Small intestine (tissue), 7 donors: ENCODE results near the gene IL18RAP. TPM values are rescaled to one million over a fixed set of nuclear protein-coding genes. Genes with fewer than 3 reads are reported as not detected.

Source experiments
- DNase-seq, 2 donors: peaks; one replicate each; pipeline versions ENCODE4 v3.0.0 to v3.0.0-alpha.2; 2013
- FAIRE-seq: peaks from 2 replicates; lab custom pipeline; 2012; peaks lifted over from hg19 to GRCh38; lab: Jason Lieb, UNC
- H3K27ac ChIP-seq, 3 donors: one replicate each; pipeline ENCODE4 v1.5.1; 2013; ENCODE audit warnings: low read length in 2 of 3, mild to moderate bottlenecking in 2 of 3, control low read depth in 1 of 3, inconsistent platforms in 1 of 3, low read depth in 1 of 3, moderate library complexity in 1 of 3
- H3K27me3 ChIP-seq, 3 donors: one replicate each; pipeline ENCODE4 v1.6.1; 2013; ENCODE audit warnings: low read length in 3 of 3, inconsistent platforms in 1 of 3; ENCODE audit not compliant: control insufficient read depth in 3 of 3, insufficient read depth in 3 of 3
- H3K36me3 ChIP-seq, 3 donors: one replicate each; pipeline ENCODE4 v1.6.1; 2013; ENCODE audit warnings: low read length in 3 of 3, inconsistent platforms in 1 of 3, low read depth in 1 of 3, mild to moderate bottlenecking in 1 of 3, moderate library complexity in 1 of 3; ENCODE audit not compliant: control insufficient read depth in 3 of 3, insufficient read depth in 2 of 3
- H3K4me1 ChIP-seq, 3 donors: one replicate each; pipeline ENCODE4 v1.6.1; 2013; ENCODE audit warnings: low read length in 2 of 3, inconsistent platforms in 1 of 3, low read depth in 1 of 3, mild to moderate bottlenecking in 1 of 3, moderate library complexity in 1 of 3; ENCODE audit not compliant: control insufficient read depth in 3 of 3, insufficient read depth in 2 of 3
- H3K4me3 ChIP-seq, 3 donors: one replicate each; pipeline ENCODE4 v1.5.1; 2013; ENCODE audit warnings: low read length in 3 of 3, control low read depth in 1 of 3, inconsistent platforms in 1 of 3, low read depth in 1 of 3, mild to moderate bottlenecking in 1 of 3, moderate library complexity in 1 of 3
- H3K9me3 ChIP-seq, 2 donors: one replicate each; pipeline ENCODE4 v1.6.1; 2013; ENCODE audit warnings: low read depth in 1 of 2, low read length in 1 of 2; ENCODE audit not compliant: control insufficient read depth in 2 of 2, insufficient read depth in 1 of 2
- WGBS, 3 donors: extraction: QIAGEN DNeasy Blood & Tissue Kit; methylation state at CpG; one replicate each; pipeline ENCODE4 v1.1.7; 2013; 5-methylcytosine and 5-hydroxymethylcytosine counted together
- polyA plus RNA-seq, 4 donors: library from polyadenylated mRNA; stranded (reverse) in 3 of 4; unstranded in 1 of 4; fragments of 200-250 nt in 3 of 4; fragments of 120-200 nt in 1 of 4; gene quantifications; one replicate each; pipeline versions ENCODE4 v1.2.1 to v1.2.3, GENCODE V29; 2013
- donor health status: healthy with polysubstance abuse.
- donor health status: control.
- donor health status: control.
- donor health status: Bipolar disorder and iron deficiency.
- donor health status: healthy.

IL18RAP gene
- polyA plus RNA-seq, 4 donors, result 0.22 to 1.00 (median 0.47) TPM

- Histone ChIP-seq H3K27ac (no peak overlapping the region), H3K36me3 (no peaks in the 10 kb centered on the region), H3K9me3 (no peaks in the 10 kb centered on the region), H3K27me3 (no peaks in the 10 kb centered on the region), H3K4me1 (peaks cover 0 to 5% (median 3%) of the 10 kb centered on the region in 3 donors), H3K4me3 (no peak overlapping the region)
- no peak for FAIRE-seq
- no peak for DNase-seq
- 74 to 93% (median 78%) methylated on average over 2 of the region's 2 CpGs for WGBS, 3 donors
These were observed 15.6 kb downstream of the IL18RAP start for GRCh38 chr2:102438578-102438977.

DNA sequence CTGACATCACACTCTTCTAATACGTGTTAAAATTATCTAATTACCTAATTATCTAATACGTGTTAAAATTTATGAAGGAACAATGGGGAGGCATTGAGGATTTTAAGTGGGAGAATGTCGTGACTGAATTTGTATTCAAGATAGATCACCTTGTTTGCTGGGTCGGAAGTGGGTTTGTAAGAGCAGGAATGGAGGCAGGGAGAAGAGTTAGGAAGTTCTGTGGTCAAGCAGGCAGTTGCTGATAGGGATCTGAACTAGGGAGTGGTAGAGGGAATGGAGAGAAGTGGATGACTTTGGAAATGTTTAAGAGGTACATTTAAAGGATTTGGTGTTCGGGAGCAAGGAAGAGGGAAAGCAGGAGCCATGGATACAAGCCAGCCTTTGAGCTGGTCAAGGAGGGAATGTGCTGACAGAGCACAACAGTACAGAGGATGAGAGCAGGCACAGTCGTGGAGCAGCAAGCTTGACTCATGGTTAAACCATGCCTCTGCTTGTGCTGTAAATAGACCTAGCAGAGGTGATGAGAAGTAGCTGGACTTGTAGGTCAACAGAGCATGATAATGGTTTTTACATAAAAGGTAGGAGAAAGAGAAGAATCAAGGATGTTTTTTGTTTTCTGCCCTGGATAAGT, 16.2 kb downstream of the IL18RAP start:
- Histone ChIP-seq H3K27ac (no peak overlapping the region), H3K36me3 (no peaks in the 10 kb centered on the region), H3K4me1 (peaks cover 0 to 5% (median 3%) of the 10 kb centered on the region in 3 donors), H3K4me3 (no peak overlapping the region), H3K27me3 (no peaks in the 10 kb centered on the region), H3K9me3 (no peaks in the 10 kb centered on the region)
- peak in 1 of 2 donors; percentile 14 for DNase-seq
- 61 to 73% (median 71%) methylated on average over 6 of the region's 6 CpGs for WGBS, 3 donors
- no peak for FAIRE-seq

GRCh38 chr2:102442967-102443828, 20.2 kb downstream of the IL18RAP start:
- Histone ChIP-seq H3K4me1 (peaks cover 0 to 3% (median 0%) of the 10 kb centered on the region in 3 donors), H3K27me3 (no peaks in the 10 kb centered on the region), H3K27ac (peak overlapping the region in 2 of 3 donors; percentile 21 to 28), H3K36me3 (no peaks in the 10 kb centered on the region), H3K4me3 (no peak overlapping the region), H3K9me3 (no peaks in the 10 kb centered on the region)
- FAIRE-seq (no peak), DNase-seq (peak; percentile 47 to 50)
- 23 to 31% (median 25%) methylated on average over 13 of the region's 13 CpGs for WGBS, 3 donors

DNA sequence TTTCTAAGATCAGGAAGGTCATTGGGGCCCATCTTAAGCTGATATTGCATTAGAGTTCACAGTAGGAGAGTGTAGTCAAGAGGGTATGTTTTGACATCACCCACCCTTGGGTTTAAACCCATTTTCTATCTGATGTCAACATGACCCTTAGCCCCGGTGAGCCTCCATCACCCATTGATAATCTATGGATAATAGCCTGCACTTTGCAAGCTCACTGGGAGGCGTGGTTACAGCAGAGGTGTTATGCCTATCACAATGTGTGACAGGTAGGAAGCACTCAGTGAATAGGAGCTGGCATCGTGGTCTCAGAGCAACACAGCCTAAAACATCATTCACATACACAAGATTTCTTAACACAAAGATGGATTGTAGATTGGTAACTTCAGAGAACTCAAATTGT, 21.3 kb downstream of the IL18RAP start:
- no peak for DNase-seq
- no peaks in the 10 kb centered on the region for H3K27me3 ChIP-seq
- H3K4me1 ChIP-seq, result no peaks in the 10 kb centered on the region
- 32 to 66% (median 47%) methylated on average over 3 of the region's 3 CpGs for WGBS, 3 donors
- no peak overlapping the region for H3K4me3 ChIP-seq
- no peaks in the 10 kb centered on the region for H3K36me3 ChIP-seq
- no peaks in the 10 kb centered on the region for H3K9me3 ChIP-seq
- no peak for FAIRE-seq
- H3K27ac ChIP-seq, result no peak overlapping the region

DNA sequence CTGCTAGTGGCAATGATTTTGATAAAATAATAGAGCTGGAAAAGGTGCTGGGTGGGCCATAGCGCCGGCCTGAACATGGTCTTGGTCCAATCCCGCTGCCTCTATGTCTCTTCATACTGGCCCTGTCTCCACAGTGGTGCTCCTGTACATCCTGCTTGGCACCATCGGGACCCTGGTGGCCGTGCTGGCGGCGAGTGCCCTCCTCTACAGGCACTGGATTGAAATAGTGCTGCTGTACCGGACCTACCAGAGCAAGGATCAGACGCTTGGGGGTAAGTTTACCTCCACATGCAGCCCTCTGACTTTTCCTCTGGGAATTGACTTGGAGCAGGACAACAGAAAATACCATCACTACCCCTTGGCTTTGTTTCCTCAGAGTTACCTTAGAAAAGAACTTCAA, 24.0 kb downstream of the IL18RAP start:
- DNase-seq (no peak), FAIRE-seq (no peak)
- Histone ChIP-seq H3K36me3 (no peaks in the 10 kb centered on the region), H3K9me3 (no peaks in the 10 kb centered on the region), H3K27me3 (no peaks in the 10 kb centered on the region), H3K4me1 (no peaks in the 10 kb centered on the region), H3K4me3 (no peak overlapping the region), H3K27ac (no peak overlapping the region)
- WGBS, 3 donors, result 83 to 98% (median 95%) methylated on average over 9 of the region's 9 CpGs

GRCh38 chr2:102449370-102449974, 26.5 kb downstream of the IL18RAP start:
- no peak overlapping the region for H3K27ac ChIP-seq
- H3K36me3 ChIP-seq, result no peaks in the 10 kb centered on the region
- 0% methylated on average over 1 of the region's 1 CpG for WGBS, 3 donors
- H3K27me3 ChIP-seq, result no peaks in the 10 kb centered on the region
- no peak overlapping the region for H3K4me3 ChIP-seq
- H3K4me1 ChIP-seq, result peaks cover 0 to 7% (median 4%) of the 10 kb centered on the region in 3 donors
- H3K9me3 ChIP-seq, result no peaks in the 10 kb centered on the region
- peak; percentile 35 to 44 for DNase-seq
- FAIRE-seq, result no peak

DNA sequence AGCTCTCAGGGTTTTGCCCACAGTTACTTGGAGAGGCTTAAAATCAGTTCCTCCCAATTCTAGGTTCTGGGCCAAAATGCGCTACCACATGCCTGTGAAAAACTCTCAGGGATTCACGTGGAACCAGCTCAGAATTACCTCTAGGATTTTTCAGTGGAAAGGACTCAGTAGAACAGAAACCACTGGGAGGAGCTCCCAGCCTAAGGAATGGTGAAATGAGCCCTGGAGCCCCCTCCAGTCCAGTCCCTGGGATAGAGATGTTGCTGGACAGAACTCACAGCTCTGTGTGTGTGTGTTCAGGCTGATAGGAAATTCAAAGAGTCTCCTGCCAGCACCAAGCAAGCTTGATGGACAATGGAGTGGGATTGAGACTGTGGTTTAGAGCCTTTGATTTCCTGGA, 29.0 kb downstream of the IL18RAP start:
- 63 to 79% (median 76%) methylated on average over 2 of the region's 2 CpGs for WGBS, 3 donors
- FAIRE-seq, result no peak
- Histone ChIP-seq H3K27me3 (no peaks in the 10 kb centered on the region), H3K27ac (no peak overlapping the region), H3K9me3 (no peaks in the 10 kb centered on the region), H3K4me1 (peaks cover 0 to 7% (median 7%) of the 10 kb centered on the region in 3 donors), H3K4me3 (no peak overlapping the region), H3K36me3 (no peaks in the 10 kb centered on the region)
- DNase-seq, result no peak

DNA sequence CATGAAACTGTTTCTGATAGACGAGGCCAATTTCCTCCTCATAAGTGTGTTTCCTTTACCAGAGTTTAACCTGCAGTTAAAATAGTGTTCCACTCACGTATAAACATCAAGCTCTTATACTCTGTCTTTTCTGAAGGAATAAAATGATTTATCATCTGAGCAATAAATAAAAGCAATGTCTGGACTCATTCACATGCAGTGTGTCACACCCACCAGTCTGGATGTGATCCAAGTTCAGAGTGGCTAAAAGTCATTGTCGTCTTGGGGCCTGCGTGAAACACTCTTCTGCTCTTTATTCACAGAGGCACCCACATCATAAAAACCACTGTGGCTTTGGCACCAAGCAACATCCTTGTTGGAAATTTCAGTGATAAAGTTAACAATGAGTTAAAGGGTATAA, 30.5 kb downstream of the IL18RAP start:
- Histone ChIP-seq H3K4me3 (no peak overlapping the region), H3K4me1 (peaks cover 0 to 7% (median 7%) of the 10 kb centered on the region in 3 donors), H3K36me3 (no peaks in the 10 kb centered on the region), H3K27ac (no peak overlapping the region), H3K27me3 (no peaks in the 10 kb centered on the region), H3K9me3 (no peaks in the 10 kb centered on the region)
- 21 to 43% (median 31%) methylated on average over 4 of the region's 4 CpGs for WGBS, 3 donors
- FAIRE-seq (no peak), DNase-seq (peak; percentile 66 to 90)
